ENCODE results near the gene STPG1.

DNA sequence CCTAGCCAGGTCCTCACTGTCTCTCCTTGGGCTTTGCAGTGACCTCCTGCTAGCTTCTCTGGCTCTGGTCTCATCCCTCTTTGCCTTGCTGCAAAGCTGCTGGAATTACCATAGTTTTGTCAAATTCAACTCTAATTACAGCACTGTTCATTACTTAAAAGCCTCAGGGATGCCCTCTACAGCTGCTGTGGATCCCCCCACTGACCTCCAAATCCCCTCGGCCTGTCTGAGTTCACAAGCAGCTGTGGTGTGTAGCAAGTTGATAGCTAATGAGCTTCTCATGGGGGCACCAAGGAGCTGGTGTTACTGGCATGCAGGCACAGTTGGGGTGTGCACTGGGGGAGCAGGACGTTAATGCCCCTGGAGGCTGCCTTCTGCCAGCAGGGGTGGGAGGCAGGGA is 26.9 kb upstream of the STPG1 start:
- TF ChIP-seq, protein P1, sequence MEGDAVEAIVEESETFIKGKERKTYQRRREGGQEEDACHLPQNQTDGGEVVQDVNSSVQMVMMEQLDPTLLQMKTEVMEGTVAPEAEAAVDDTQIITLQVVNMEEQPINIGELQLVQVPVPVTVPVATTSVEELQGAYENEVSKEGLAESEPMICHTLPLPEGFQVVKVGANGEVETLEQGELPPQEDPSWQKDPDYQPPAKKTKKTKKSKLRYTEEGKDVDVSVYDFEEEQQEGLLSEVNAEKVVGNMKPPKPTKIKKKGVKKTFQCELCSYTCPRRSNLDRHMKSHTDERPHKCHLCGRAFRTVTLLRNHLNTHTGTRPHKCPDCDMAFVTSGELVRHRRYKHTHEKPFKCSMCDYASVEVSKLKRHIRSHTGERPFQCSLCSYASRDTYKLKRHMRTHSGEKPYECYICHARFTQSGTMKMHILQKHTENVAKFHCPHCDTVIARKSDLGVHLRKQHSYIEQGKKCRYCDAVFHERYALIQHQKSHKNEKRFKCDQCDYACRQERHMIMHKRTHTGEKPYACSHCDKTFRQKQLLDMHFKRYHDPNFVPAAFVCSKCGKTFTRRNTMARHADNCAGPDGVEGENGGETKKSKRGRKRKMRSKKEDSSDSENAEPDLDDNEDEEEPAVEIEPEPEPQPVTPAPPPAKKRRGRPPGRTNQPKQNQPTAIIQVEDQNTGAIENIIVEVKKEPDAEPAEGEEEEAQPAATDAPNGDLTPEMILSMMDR (IDR thresholded peaks at IDR 0.05; ENCODE audit: insufficient read depth, low read length, poor library complexity, severe bottlenecking), result no peak
- TF ChIP-seq EZH2phosphoT487 (conservative IDR thresholded peaks at IDR 0.05; ENCODE audit: low read length), result no peak

All from SU-DHL-6 (cell line).